Measurements from ENCODE around the gene AFAP1L1. TPM values are rescaled to one million over a fixed set of nuclear protein-coding genes. Genes with fewer than 3 reads are reported as not detected.

The AFAP1L1 gene
- total and polyA plus RNA-seq, 7 donors = 10.8 to 39.9 (median 23.0) TPM

DNA sequence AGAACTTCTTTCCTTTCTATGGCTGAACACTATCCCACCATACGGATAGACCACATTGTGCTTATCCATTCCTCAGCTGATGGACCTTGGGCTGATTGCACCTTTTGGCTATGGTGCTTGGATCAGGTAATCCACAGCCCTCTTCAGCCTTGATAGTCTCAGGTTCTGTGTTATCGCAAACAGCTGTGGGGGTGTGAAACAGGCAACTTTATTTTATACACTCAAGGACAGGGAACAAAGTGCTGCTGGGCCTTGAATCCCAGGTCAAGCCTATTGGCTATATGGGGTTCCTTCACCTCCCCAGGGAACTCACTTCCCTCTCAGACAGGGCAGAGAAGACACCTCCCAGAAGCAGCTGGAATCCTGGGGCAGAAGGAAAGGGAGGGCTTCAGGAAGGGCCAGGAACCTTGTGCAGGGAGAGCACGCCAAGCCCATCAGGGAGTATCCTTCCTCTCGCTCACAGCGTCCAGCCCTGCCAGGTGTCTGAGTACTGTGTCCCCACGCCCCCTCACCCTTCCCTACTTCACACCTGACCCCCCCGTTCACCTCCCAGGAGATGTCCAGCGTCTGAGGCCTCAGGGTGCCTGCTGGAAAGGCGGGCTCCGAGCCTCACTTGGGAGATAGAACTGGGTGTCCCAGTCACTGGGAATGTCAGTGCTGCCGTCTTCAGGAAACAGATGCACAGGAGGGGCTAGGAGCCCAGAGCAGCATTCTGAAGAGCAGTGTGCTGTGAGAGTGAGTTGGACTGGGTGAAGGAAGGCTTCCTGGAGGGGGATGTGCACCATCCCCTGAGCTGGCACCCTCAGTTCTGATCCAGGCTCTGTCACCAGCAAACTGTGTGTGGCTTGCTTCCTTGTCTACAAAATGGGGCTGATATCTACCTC lies 32.8 kb downstream of the AFAP1L1 start:
- peaks cover 17% of the 10 kb centered on the region for H3K4me1 ChIP-seq
- H3K9me3 ChIP-seq = no peaks in the 10 kb centered on the region
- peaks cover 0 to 84% of the 10 kb centered on the region in 2 donors for H3K36me3 ChIP-seq (ENCODE audit: insufficient read depth in 1 of 2, low read depth in 1 of 2)
- H3K27ac ChIP-seq = no peak overlapping the region
- WGBS, 3 donors = 64 to 77% (median 68%) methylated on average over 11 of the region's 11 CpGs
- ATAC-seq (peak in 2 of 4 donors; percentile 14 to 22), DNase-seq (no peak)
- H3K4me3 ChIP-seq = no peak overlapping the region
- no peak for TF ChIP-seq CTCF (IDR thresholded peaks at IDR 0.05)
- intact Hi-C loops (cut with DNase I) = no loop called here
- H3K27me3 ChIP-seq (ENCODE audit: insufficient read depth in 3 of 3, low read length in 2 of 3) = no peaks in the 10 kb centered on the region

- no peaks in the 10 kb centered on the region for H3K9me3 ChIP-seq
- peaks cover 36% of the 10 kb centered on the region for H3K4me1 ChIP-seq
- H3K27me3 ChIP-seq (ENCODE audit: insufficient read depth in 3 of 3, low read length in 2 of 3) = no peaks in the 10 kb centered on the region
- no peak overlapping the region for H3K4me3 ChIP-seq
- TF ChIP-seq CTCF (IDR thresholded peaks at IDR 0.05) = no peak
- 83 to 89% (median 84%) methylated on average over 6 of the region's 6 CpGs for WGBS, 3 donors
- H3K27ac ChIP-seq = no peak overlapping the region
- intact Hi-C loops (cut with DNase I) = no loop called here
- no peak for ATAC-seq
- H3K36me3 ChIP-seq (ENCODE audit: insufficient read depth in 1 of 2, low read depth in 1 of 2) = peaks cover 0 to 62% of the 10 kb centered on the region in 2 donors
- no peak for DNase-seq
Measured at GRCh38 chr5:149309354-149309753, 37.7 kb downstream of the AFAP1L1 start.

- DNase-seq = no peak
- WGBS, 3 donors = 79 to 87% (median 84%) methylated on average over 4 of the region's 4 CpGs
- intact Hi-C loops (cut with DNase I) = loop anchor here in 1 of 2 donors (5.0 kb wide), 1 partner anchor 38 kb away; the partner anchor contains the start of gene AFAP1L1
- no peak for TF ChIP-seq CTCF (IDR thresholded peaks at IDR 0.05)
- peak overlapping the region; percentile 77 for H3K27ac ChIP-seq
- no peaks in the 10 kb centered on the region for H3K27me3 ChIP-seq (ENCODE audit: insufficient read depth in 3 of 3, low read length in 2 of 3)
- no peak overlapping the region for H3K4me3 ChIP-seq
- peaks cover 0 to 51% of the 10 kb centered on the region in 2 donors for H3K36me3 ChIP-seq (ENCODE audit: insufficient read depth in 1 of 2, low read depth in 1 of 2)
- peaks cover 42% of the 10 kb centered on the region for H3K4me1 ChIP-seq
- no peak for ATAC-seq
- no peaks in the 10 kb centered on the region for H3K9me3 ChIP-seq
Measured at GRCh38 chr5:149310488-149310887, 38.8 kb downstream of the AFAP1L1 start.

DNA sequence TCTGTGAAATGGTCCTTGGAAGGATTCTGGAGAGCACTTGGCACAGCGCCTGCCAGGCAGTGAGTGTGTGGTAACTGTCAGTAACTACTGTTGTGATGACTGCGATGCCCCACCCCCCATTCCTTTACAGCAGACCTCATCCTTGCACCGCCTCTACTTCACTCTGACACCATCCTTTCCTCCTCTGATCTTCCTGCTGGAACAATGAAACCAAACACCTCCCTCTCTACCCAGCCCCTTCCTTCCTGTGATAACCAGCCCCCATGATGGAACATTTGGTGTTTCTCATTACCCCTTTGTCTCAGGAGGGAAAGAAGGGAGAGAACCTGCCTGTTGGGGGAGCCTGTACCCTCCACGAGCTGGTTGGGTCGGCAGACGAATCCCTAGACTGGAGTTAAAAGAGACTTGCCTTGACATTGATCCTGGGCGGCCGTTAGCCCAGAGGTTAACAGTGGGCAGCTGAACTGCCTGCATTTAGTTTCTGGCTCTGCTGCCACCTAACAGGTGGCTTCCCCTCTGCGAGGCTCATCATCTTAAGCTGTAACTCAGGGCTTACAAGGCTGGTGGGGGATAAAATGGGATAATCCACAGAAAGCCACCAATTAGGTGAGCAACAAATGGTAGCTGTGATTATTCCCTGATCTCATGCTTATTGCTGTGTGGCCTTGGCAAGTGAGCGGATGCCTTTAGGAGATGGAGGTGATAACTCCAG lies 39.4 kb downstream of the AFAP1L1 start:
- H3K27ac ChIP-seq = peak overlapping the region; percentile 77
- no peaks in the 10 kb centered on the region for H3K9me3 ChIP-seq
- intact Hi-C loops (cut with DNase I) = loop anchor here in 1 of 2 donors (5.0 kb wide), 1 partner anchor 39 kb away; the partner anchor contains the start of gene AFAP1L1
- no peak for TF ChIP-seq CTCF (IDR thresholded peaks at IDR 0.05)
- H3K4me1 ChIP-seq = peaks cover 42% of the 10 kb centered on the region
- peaks cover 0 to 50% of the 10 kb centered on the region in 2 donors for H3K36me3 ChIP-seq (ENCODE audit: insufficient read depth in 1 of 2, low read depth in 1 of 2)
- peak in 2 of 4 donors; percentile 30 to 34 for ATAC-seq
- 47 to 62% (median 52%) methylated on average over 10 of the region's 10 CpGs for WGBS, 3 donors
- H3K27me3 ChIP-seq (ENCODE audit: insufficient read depth in 3 of 3, low read length in 2 of 3) = no peaks in the 10 kb centered on the region
- H3K4me3 ChIP-seq = no peak overlapping the region
- peak; percentile 59 to 78 for DNase-seq
